Measurements from ENCODE around the gene RARS2.

GRCh38 chr6:87540539-87540938 is 49.2 kb downstream of the RARS2 start:
- TF ChIP-seq CTCF (IDR thresholded peaks at IDR 0.05 in 4 of 5, conservative IDR thresholded peaks at IDR 0.05 in 1 of 5) (no peak), POLR2A (IDR thresholded peaks at IDR 0.05) (no peak)

Measured in gastrocnemius medialis (tissue), 4 donors.